Lower leg skin (tissue), 3 donors: ENCODE measurements around the gene LRP1B.

Experiments
- CTCF ChIP-seq, 3 donors: fragments of 450-650 bp; IDR thresholded peaks; one replicate each; pipeline ENCODE4 v1.5.1; 2016; ENCODE audit warnings: antibody characterized with exemption in 3 of 3, mild to moderate bottlenecking in 3 of 3, moderate library complexity in 2 of 3
- POLR2A ChIP-seq, 2 donors: fragments of 450-650 bp; IDR thresholded peaks; one replicate each; pipeline ENCODE4 v1.6.1; 2016 to 2017; ENCODE audit warnings: antibody characterized with exemption in 2 of 2, mild to moderate bottlenecking in 1 of 2, moderate library complexity in 1 of 2

DNA sequence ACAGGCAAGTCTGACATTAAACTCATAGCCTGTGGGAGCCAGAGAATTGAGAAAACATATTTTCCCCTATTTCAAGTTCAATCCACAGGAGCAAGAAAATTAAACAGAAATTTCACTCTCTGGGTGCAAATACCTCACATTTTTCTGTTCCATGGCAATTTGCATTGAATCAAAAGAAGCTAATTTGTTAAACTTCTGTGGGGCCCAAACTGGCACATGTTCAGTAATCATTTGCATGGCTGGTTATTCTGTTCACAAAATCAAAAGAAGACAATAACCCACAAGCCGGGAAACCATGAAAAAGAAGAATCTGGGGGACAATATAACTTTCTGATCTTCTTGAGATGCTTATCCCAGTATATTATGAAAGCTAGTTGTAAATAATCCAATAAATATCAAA, 363.1 kb downstream of the LRP1B start:
- TF ChIP-seq POLR2A (IDR thresholded peaks at IDR 0.05), result no peak
- no peak for TF ChIP-seq CTCF (IDR thresholded peaks at IDR 0.05)
